T-helper 1 cell treated with Interleukin-12 subunit alpha and Interleukin-12 subunit beta and Interleukin-4 antibody, amounts not matched to agents 30 ng/mL and 1 ng/mL, for 36 hours (primary cell): ENCODE data around the gene FRMPD2. TPM values are rescaled to one million over a fixed set of nuclear protein-coding genes. Genes with fewer than 3 reads are reported as not detected.

ENCODE experiments used
- intact Hi-C: fragments of 100-400 bp; cut with micrococcal nuclease; formaldehyde crosslinking; loops from one replicate; pipeline ENCODE4 v1.15.1; 2024
- total RNA-seq: library from RNA; stranded (reverse); gene quantifications from 2 replicates; pipeline ENCODE4 v1.2.3, GENCODE V29; 2022

The FRMPD2 gene, protein sequence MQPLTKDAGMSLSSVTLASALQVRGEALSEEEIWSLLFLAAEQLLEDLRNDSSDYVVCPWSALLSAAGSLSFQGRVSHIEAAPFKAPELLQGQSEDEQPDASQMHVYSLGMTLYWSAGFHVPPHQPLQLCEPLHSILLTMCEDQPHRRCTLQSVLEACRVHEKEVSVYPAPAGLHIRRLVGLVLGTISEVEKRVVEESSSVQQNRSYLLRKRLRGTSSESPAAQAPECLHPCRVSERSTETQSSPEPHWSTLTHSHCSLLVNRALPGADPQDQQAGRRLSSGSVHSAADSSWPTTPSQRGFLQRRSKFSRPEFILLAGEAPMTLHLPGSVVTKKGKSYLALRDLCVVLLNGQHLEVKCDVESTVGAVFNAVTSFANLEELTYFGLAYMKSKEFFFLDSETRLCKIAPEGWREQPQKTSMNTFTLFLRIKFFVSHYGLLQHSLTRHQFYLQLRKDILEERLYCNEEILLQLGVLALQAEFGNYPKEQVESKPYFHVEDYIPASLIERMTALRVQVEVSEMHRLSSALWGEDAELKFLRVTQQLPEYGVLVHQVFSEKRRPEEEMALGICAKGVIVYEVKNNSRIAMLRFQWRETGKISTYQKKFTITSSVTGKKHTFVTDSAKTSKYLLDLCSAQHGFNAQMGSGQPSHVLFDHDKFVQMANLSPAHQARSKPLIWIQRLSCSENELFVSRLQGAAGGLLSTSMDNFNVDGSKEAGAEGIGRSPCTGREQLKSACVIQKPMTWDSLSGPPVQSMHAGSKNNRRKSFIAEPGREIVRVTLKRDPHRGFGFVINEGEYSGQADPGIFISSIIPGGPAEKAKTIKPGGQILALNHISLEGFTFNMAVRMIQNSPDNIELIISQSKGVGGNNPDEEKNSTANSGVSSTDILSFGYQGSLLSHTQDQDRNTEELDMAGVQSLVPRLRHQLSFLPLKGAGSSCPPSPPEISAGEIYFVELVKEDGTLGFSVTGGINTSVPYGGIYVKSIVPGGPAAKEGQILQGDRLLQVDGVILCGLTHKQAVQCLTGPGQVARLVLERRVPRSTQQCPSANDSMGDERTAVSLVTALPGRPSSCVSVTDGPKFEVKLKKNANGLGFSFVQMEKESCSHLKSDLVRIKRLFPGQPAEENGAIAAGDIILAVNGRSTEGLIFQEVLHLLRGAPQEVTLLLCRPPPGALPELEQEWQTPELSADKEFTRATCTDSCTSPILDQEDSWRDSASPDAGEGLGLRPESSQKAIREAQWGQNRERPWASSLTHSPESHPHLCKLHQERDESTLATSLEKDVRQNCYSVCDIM (N-terminal part only)
- not detected in 2 replicates for total RNA-seq

GRCh38 chr10:48274636-48275035, at the start of gene FRMPD2:
Gene FRMPD2, minus strand, starts transcription at chr10:48274696. Its CDS starts 129 bp downstream, at chr10:48274567.
- intact Hi-C loops, result no loop called here

DNA sequence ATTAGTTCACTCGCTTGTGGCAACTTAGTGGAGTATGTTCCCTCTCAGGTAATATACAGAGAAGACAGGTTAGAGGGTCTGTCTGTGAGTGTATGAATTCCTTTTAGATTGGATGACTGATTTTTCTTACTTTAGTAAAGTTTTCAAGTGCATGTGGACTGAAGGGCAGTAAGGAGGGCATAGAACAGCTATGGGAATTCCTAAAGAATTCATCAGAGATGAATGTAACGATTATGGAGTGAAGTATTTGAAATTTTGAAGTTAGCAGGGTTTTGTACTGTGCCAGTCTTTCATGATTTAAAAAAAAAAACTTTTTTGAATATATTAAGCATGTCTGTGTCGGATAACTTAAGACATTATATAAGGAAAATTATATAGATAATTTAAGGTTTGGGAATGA, 47.5 kb upstream of the FRMPD2 start:
- intact Hi-C loops, result no loop called here

DNA sequence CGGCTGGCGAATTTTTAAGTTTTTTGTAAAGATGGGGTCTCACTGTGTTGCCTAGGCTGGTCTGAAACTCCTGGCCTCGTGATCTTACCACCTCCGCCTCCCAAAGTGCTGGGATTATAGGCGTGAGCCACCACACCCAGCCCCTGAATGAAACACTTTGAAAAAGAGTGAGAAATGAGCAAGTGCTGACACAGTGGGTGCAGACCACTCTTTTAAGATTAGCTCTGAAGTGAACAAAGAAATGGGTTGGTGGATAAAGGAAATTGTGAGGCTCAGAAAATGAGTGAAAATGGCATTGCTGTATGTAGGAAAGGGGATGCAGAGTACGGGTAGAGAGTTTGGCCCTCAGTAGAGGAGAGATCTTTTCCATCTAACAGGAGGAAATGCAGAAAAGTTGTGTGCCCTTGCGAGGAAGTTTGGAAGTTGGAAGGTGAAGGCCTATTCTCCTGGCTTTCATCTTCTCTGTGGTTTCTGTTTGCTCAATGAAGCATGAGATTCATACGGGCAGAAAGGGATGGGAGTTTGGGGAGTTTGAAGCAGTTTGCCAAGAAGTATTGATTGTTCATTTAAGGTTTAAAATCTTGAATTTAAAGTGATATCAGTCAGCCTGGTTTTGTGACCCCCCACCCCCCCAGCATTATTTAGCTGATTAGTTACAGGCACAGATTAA, 43.0 kb upstream of the FRMPD2 start:
- intact Hi-C loops, result no loop called here

DNA sequence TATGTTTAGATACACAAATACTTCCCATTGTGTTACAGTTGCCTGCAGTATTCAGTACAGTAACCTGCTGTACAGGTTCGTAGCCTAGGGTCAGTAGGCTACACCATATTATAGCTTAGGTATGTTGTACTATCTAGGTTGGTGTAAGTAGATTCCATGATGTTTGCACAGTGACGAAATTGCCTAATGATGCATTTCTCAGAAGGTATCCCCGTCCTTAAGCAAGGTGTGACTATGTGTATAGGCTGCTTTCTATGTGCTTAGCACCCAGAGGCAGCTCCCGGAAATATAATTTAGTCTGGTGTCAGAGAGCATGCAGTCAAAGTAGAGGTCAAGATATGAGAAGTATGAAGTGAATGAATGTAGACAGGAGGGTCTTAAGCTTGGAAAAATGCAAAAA, 41.7 kb upstream of the FRMPD2 start:
- intact Hi-C loops, result no loop called here

DNA sequence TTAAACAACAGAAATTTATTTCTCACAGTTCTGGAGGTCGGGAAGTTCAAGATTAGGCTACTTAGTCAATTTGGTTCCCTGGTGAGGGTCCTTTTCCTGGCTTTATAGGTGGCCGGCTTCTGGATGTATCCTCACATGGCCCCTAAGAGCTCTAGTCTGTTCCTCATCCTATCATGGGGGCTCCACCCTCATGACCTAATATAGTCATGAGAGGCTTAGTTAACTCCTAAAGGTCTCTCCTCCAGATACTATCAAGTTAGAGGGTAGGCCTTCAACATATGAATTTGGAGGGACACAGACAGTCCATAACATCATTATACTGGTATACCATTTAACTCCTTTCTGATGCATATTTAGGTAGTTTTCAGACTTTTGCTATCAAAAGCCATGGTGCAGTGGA, 39.6 kb upstream of the FRMPD2 start:
- intact Hi-C loops, result no loop called here

- intact Hi-C loops, result loop anchor here (5.0 kb wide), 2 partner anchors 493 to 868 kb away; no protein-coding TSS in a partner anchor
Measured at GRCh38 chr10:48309711-48310226, 35.3 kb upstream of the FRMPD2 start.

- intact Hi-C loops, result loop anchor here (2.0 to 5.0 kb wide), 3 partner anchors 349 to 870 kb away; no protein-coding TSS in a partner anchor
Measured at GRCh38 chr10:48307711-48308018, 33.2 kb upstream of the FRMPD2 start.

GRCh38 chr10:48306870-48307710, 32.6 kb upstream of the FRMPD2 start:
- intact Hi-C loops, result loop anchor here (1.0 to 5.0 kb wide), 5 partner anchors 18 to 1232 kb away; partner anchors contain the start of gene ERCC6

DNA sequence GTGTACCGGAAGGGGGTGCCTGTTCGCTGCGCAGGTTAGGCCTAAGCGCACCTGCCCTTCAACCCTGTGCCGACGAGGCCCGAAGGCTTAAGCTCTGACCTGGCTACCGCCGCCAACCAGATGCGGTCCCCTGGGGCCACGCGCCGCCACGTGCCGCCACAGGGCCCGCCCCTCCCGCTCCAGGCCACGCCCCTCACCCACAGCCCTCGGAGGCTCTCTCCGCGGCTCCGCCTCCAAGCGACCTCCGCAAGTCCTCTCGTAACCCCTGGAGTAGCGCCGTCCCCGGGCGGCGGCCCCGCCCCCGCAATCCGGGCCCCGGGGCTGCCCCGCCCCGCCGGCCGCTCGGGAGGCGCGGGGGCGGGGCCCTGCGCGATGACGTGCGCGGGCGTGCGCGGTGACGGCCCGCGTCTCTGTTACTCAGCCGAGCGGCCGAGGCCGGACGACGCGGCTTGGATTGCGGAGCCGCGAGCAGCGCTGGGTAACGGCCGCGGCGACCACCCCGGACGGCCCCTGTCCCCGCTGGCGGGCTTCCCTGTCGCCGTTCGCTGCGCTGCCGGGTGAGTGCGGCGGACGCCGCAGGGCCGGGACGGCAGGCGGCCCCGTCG, 31.9 kb upstream of the FRMPD2 start, which contains the start of gene MAPK8:
TSS of gene MAPK8 (plus strand) at position 413 of the 605 bp plus-strand sequence. CDS start 94,984 bp downstream, outside the sequence.
- intact Hi-C loops, result loop anchor here (1.0 to 5.0 kb wide), 5 partner anchors 17 to 1233 kb away; partner anchors contain the start of gene ERCC6

DNA sequence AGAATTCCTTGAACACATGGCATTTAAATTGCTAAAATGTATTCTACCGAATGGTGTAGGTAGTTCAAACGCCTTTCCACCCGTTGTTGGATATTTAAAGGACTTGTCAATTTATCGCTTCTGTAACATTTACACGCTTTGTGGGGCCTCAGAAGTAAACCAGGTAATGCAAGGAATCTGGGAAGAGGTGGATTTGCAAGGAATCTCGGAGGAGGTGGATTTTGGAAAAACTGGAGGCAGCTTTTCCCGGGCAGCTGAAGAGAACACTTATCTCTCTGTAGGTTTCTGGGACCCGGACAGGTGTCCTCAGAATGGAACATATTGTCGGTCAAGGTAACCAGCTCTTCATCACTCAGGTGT, 31.4 kb upstream of the FRMPD2 start:
- intact Hi-C loops, result loop anchor here (1.0 to 5.0 kb wide), 5 partner anchors 17 to 1233 kb away; partner anchors contain the start of gene ERCC6

GRCh38 chr10:48302515-48303476, 28.3 kb upstream of the FRMPD2 start:
- intact Hi-C loops, result no loop called here

- intact Hi-C loops, result no loop called here
Measured at GRCh38 chr10:48300556-48300955, 26.1 kb upstream of the FRMPD2 start.

GRCh38 chr10:48299692-48300091, 25.2 kb upstream of the FRMPD2 start:
- intact Hi-C loops, result no loop called here

GRCh38 chr10:48299066-48299465, 24.6 kb upstream of the FRMPD2 start:
- intact Hi-C loops, result no loop called here

- intact Hi-C loops, result no loop called here
Measured at GRCh38 chr10:48296576-48297098, 22.1 kb upstream of the FRMPD2 start.

DNA sequence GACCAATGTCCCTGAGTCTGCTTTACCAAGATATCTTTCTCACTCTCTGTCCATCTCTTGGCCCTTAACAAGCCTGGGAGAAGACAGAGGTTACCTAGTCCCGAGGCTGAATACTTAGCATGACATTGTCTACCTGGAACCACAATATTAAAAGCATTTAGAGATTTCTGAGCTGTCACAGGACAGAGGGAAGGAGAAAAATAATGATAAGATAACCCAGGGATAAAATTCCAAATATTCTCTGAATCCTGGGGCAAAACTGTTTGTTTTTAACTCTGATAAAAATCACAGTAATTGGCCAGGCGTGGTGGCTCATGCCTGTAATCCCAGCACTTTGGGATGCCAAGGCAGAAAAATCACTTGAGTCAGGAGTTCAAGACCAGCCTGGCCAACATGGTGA, 19.9 kb upstream of the FRMPD2 start:
- intact Hi-C loops, result no loop called here

GRCh38 chr10:48292616-48293015, 18.1 kb upstream of the FRMPD2 start:
- intact Hi-C loops, result no loop called here

- intact Hi-C loops, result no loop called here
Measured at GRCh38 chr10:48291190-48291589, 16.7 kb upstream of the FRMPD2 start.
